Measurements from ENCODE around the gene LRCH4. TPM values are rescaled to one million over a fixed set of nuclear protein-coding genes. Genes with fewer than 3 reads are reported as not detected.
"Not testable (repeated sequence)": the region's sequence is repeated elsewhere in the genome, so short reads cannot be mapped to it uniquely, and the experiment has no call there.

LRCH4 gene
- total RNA-seq, 1 experiment from 2014 or later = 66.4 TPM

DNA sequence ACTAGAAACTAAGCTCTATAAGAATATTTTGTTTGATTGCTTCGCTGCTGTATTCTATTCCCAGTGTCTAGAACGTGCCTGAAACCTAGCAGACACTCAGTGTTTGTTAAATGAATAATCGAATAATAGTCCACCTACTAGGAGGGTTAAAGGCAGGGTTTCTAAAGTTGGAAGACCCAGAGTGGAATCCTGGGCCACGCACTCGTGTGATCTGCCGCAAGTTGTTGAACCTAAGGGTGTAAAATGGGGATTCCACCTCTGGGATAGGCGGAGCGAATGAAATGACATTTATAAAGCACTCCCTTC, 47.6 kb downstream of the LRCH4 start:
- POLR2A ChIA-PET = interaction anchor here (0.5 kb wide), 1 partner anchor 18 kb away, joined by 3 read pairs; no protein-coding TSS in a partner anchor
- Histone ChIP-seq H3K4me3 (ENCODE audit: low read depth in 2 of 2, low read length in 2 of 2) (peak overlapping the region; percentile 61 to 71), H3K36me3 (ENCODE audit: control insufficient read depth, insufficient read depth, low read length) (no peaks in the 10 kb centered on the region), H3K27me3 (ENCODE audit: control insufficient read depth, insufficient read depth, low read length) (no peaks in the 10 kb centered on the region), H3K9me3 (ENCODE audit: control insufficient read depth, insufficient read depth, low read depth, low read length) (no peaks in the 10 kb centered on the region), H3K27ac (ENCODE audit: low read length) (peak overlapping the region; percentile 72), H3K4me1 (ENCODE audit: control insufficient read depth, insufficient read depth, low read length) (peaks cover 15% of the 10 kb centered on the region)
- no peak for TF ChIP-seq TCF7L2 (IDR thresholded peaks at IDR 0.05; ENCODE audit: low read depth, low read length)
- TF ChIP-seq, protein P1, sequence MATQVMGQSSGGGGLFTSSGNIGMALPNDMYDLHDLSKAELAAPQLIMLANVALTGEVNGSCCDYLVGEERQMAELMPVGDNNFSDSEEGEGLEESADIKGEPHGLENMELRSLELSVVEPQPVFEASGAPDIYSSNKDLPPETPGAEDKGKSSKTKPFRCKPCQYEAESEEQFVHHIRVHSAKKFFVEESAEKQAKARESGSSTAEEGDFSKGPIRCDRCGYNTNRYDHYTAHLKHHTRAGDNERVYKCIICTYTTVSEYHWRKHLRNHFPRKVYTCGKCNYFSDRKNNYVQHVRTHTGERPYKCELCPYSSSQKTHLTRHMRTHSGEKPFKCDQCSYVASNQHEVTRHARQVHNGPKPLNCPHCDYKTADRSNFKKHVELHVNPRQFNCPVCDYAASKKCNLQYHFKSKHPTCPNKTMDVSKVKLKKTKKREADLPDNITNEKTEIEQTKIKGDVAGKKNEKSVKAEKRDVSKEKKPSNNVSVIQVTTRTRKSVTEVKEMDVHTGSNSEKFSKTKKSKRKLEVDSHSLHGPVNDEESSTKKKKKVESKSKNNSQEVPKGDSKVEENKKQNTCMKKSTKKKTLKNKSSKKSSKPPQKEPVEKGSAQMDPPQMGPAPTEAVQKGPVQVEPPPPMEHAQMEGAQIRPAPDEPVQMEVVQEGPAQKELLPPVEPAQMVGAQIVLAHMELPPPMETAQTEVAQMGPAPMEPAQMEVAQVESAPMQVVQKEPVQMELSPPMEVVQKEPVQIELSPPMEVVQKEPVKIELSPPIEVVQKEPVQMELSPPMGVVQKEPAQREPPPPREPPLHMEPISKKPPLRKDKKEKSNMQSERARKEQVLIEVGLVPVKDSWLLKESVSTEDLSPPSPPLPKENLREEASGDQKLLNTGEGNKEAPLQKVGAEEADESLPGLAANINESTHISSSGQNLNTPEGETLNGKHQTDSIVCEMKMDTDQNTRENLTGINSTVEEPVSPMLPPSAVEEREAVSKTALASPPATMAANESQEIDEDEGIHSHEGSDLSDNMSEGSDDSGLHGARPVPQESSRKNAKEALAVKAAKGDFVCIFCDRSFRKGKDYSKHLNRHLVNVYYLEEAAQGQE (IDR thresholded peaks at IDR 0.05; ENCODE audit: insufficient read depth in 1 of 2, low read depth in 2 of 2, low read length in 1 of 2) = no peak
- CTCF ChIA-PET = interaction anchor here (1.6 kb wide), 1 partner anchor 22 kb away, joined by 5 read pairs; no protein-coding TSS in a partner anchor
- intact Hi-C loops (cut with micrococcal nuclease; ENCODE audit: unreplicated experiment) = no loop called here
- in situ Hi-C loops (cut with HindIII; ENCODE audit: low pct_unique_long_range_greater_than_20kb, low sequenced_read_pairs) = no loop called here
- ATAC-seq (peak; percentile 13), DNase-seq (ENCODE audit: low read depth, low spot score) (no peak)
- BruUV-seq (replicated peaks) = no TSS peak

DNA sequence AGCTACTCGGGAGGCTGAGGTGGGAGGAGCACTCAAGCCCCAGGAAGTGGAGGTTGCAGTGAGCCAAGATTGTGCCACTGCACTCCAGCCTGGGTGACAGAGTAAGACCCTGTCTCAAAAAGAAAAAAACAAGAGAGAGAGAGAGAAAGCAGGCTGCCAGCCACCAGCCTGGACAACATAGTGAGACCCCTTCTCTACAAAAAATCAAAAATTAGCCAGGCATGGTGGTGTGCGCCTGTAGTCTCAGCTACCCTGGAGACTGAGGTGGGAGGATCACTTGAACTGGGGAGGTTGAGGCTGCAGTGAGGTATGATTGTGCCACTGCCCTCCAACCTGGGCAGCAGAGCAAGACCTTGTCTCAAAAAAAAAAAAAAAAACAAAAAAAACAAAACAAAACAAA, 49.2 kb downstream of the LRCH4 start:
- H3K9me3 ChIP-seq (ENCODE audit: control insufficient read depth, insufficient read depth, low read depth, low read length); DNase-seq (ENCODE audit: low read depth, low spot score); H3K4me3 ChIP-seq (ENCODE audit: low read depth in 2 of 2, low read length in 2 of 2); ATAC-seq; POLR2A ChIA-PET; H3K27me3 ChIP-seq (ENCODE audit: control insufficient read depth, insufficient read depth, low read length); H3K4me1 ChIP-seq (ENCODE audit: control insufficient read depth, insufficient read depth, low read length); BruUV-seq (replicated peaks); CTCF ChIA-PET; intact Hi-C loops (cut with micrococcal nuclease; ENCODE audit: unreplicated experiment); H3K36me3 ChIP-seq (ENCODE audit: control insufficient read depth, insufficient read depth, low read length); in situ Hi-C loops (cut with HindIII; ENCODE audit: low pct_unique_long_range_greater_than_20kb, low sequenced_read_pairs); H3K27ac ChIP-seq (ENCODE audit: low read length): not testable (repeated sequence)

DNA sequence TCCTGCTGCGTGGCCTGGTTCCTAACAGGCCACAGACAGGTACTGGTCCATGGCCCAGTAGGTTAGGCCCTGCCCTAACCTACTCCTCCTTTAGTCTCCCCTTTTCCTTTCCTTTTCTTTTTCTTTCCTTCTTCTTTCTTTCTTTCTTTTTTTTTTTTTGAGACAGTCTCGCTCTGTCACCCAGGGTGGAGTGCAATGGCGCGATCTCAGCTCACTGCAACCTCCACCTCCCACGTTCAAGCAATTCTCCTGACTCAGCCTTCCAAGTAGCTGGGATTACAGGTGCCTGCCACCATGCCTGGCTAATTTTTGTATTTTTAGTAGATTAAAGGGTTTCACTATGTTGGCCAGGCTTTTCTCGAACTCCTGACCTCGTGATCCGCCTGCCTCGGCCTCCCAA, 49.9 kb downstream of the LRCH4 start:
- CTCF ChIA-PET; ATAC-seq; H3K27ac ChIP-seq (ENCODE audit: low read length); H3K9me3 ChIP-seq (ENCODE audit: control insufficient read depth, insufficient read depth, low read depth, low read length); DNase-seq (ENCODE audit: low read depth, low spot score); intact Hi-C loops (cut with micrococcal nuclease; ENCODE audit: unreplicated experiment); BruUV-seq (replicated peaks); H3K4me3 ChIP-seq (ENCODE audit: low read depth in 2 of 2, low read length in 2 of 2); H3K36me3 ChIP-seq (ENCODE audit: control insufficient read depth, insufficient read depth, low read length); in situ Hi-C loops (cut with HindIII; ENCODE audit: low pct_unique_long_range_greater_than_20kb, low sequenced_read_pairs); H3K27me3 ChIP-seq (ENCODE audit: control insufficient read depth, insufficient read depth, low read length); H3K4me1 ChIP-seq (ENCODE audit: control insufficient read depth, insufficient read depth, low read length): not testable (repeated sequence)
- POLR2A ChIA-PET = interaction anchor here (1.2 kb wide), 1 partner anchor 16 kb away, joined by 3 read pairs; no protein-coding TSS in a partner anchor

DNA sequence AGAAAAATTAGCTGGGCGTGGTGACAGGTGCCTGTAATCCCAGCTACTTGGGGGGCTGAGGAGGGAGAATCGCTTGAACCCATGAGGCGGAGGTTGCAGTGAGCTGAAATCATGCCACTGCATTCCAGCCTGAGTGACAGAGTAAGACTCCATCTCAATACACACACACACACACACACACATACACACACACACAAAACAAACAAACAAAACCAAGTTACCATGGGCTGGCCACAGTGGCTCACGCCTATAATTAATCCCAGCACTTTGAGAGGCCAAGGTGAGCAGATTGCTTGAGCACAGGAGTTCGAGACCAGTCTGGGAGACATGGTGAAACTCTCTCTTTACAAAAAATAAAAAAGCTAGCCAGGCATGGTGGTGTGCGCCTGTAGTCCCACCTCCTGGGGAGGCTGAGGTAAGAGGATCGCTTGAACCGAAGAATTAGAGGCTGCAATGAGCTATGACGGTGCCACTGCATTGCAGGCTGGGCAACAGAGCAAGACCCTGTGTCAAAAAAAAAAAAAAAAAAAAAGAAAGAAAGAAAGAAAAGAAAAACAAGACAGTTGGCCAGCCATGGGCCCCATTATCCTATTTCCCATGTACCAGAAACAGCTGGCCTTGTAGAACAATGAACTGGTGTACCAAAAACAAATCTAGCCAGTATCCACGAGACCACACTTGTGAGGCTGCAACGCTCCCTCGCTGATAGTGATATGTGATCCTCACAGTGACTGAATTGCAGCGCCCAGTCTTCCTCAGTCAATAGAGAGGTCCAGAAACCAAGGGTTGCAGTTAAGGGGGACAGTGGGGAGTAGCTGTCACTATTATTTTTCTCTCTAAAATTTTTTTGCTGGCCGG, 53.5 kb downstream of the LRCH4 start:
- in situ Hi-C loops (cut with HindIII; ENCODE audit: low pct_unique_long_range_greater_than_20kb, low sequenced_read_pairs) = no loop called here
- ChIA-PET CTCF (no interaction called here), POLR2A (interaction anchor here (0.6 kb wide), 1 partner anchor 38 kb away, joined by 3 read pairs; no protein-coding TSS in a partner anchor)
- DNase-seq (ENCODE audit: low read depth, low spot score) = no peak
- Histone ChIP-seq H3K9me3 (ENCODE audit: control insufficient read depth, insufficient read depth, low read depth, low read length) (no peaks in the 10 kb centered on the region), H3K36me3 (ENCODE audit: control insufficient read depth, insufficient read depth, low read length) (no peaks in the 10 kb centered on the region), H3K4me1 (ENCODE audit: control insufficient read depth, insufficient read depth, low read length) (no peaks in the 10 kb centered on the region), H3K27me3 (ENCODE audit: control insufficient read depth, insufficient read depth, low read length) (no peaks in the 10 kb centered on the region), H3K27ac (ENCODE audit: low read length) (no peak overlapping the region), H3K4me3 (ENCODE audit: low read depth in 2 of 2, low read length in 2 of 2) (no peak overlapping the region)
- ATAC-seq = no peak
- TF ChIP-seq, protein P1 (IDR thresholded peaks at IDR 0.05; ENCODE audit: insufficient read depth in 1 of 2, low read depth in 2 of 2, low read length in 1 of 2) = no peak
- TF ChIP-seq TCF7L2 (IDR thresholded peaks at IDR 0.05; ENCODE audit: low read depth, low read length) (no peak), SIN3A (IDR thresholded peaks at IDR 0.05; ENCODE audit: borderline replicate concordance, insufficient read depth, low read depth, low read length) (no peak), POLR2AphosphoS5 (IDR thresholded peaks at IDR 0.05; ENCODE audit: low read depth, low read length) (no peak)
- TF ChIP-seq, protein P2, sequence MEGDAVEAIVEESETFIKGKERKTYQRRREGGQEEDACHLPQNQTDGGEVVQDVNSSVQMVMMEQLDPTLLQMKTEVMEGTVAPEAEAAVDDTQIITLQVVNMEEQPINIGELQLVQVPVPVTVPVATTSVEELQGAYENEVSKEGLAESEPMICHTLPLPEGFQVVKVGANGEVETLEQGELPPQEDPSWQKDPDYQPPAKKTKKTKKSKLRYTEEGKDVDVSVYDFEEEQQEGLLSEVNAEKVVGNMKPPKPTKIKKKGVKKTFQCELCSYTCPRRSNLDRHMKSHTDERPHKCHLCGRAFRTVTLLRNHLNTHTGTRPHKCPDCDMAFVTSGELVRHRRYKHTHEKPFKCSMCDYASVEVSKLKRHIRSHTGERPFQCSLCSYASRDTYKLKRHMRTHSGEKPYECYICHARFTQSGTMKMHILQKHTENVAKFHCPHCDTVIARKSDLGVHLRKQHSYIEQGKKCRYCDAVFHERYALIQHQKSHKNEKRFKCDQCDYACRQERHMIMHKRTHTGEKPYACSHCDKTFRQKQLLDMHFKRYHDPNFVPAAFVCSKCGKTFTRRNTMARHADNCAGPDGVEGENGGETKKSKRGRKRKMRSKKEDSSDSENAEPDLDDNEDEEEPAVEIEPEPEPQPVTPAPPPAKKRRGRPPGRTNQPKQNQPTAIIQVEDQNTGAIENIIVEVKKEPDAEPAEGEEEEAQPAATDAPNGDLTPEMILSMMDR (IDR thresholded peaks at IDR 0.05) = no peak
- BruUV-seq (replicated peaks) = no TSS peak
- intact Hi-C loops (cut with micrococcal nuclease; ENCODE audit: unreplicated experiment) = no loop called here
